ENCODE results near the gene GIN1.

The GIN1 gene

GRCh38 chr5:103041071-103041676 lies 78.8 kb downstream of the GIN1 start:
- H3K4me3 ChIP-seq (replicated peaks in 1 of 2; ENCODE audit: low read depth in 2 of 2, low read length in 2 of 2): no peak overlapping the region
- TF ChIP-seq CTCF (IDR thresholded peaks at IDR 0.05; ENCODE audit: low read depth, low read length): peak; percentile 37
- peak; percentile 74 to 78 for DNase-seq (ENCODE audit: low read depth in 2 of 2)

DNA sequence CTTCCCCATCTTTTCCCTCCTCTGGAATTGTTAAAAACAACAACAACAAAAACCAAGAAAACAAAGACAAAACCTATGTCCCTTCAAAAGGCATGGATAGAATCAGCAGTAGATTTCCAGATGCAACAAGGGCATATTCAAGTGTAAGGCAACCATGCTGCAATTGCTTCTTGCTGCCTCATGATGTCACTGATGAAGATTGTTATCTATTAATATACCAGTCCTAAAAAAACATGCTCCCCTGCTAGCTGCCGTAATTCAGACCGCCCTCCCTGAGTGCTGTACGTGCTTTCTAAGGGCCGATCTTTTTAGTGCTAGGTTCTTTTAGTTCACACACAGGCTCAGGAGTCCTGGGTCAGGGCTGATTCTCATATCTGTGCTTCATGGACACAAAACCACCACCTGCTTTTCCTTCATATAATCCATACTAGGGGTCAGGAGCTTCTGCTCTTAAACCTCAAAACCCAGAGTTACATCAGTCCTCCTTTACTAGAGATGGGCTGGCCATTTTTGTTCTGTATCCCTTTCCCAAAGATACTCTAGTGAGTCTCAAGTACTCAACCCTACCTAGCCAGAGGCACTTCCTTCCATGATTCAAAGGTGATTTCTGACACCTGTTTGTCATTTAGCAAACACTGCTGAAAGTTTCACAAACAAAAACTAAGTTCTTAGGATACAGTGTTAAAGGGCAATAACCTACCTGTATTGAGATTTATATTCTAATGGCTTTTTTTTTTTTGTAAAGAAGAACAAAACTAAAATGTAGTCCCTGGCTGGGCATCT lies 82.1 kb downstream of the GIN1 start:
- no peak overlapping the region for H3K4me3 ChIP-seq (replicated peaks in 1 of 2; ENCODE audit: low read depth in 2 of 2, low read length in 2 of 2)
- no peak for DNase-seq (ENCODE audit: low read depth in 2 of 2)
- TF ChIP-seq CTCF (IDR thresholded peaks at IDR 0.05; ENCODE audit: low read depth, low read length): no peak

DNA sequence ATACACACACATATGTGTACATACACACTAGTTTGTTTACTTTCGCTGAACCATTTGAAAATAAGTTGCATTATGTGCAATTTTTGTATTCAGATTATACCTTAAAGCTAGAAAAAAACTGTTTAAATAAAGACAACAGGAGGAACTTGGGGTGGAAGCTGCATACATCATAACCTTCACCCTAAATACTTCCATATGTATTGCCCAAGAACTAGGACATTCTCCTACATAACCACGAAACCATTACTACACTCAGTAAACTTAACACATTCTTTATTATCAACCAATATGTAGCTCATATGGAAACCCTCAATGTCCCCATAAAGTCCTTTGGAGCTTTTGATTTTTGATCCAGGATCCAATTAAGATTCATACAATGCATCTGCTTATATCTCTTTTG lies 83.3 kb downstream of the GIN1 start:
- no peak for TF ChIP-seq CTCF (IDR thresholded peaks at IDR 0.05; ENCODE audit: low read depth, low read length)
- no peak for DNase-seq (ENCODE audit: low read depth in 2 of 2)
- H3K4me3 ChIP-seq (replicated peaks in 1 of 2; ENCODE audit: low read depth in 2 of 2, low read length in 2 of 2): no peak overlapping the region

Data from cardiac fibroblast (primary cell).